ENCODE measurements around the gene DCBLD1.

GRCh38 chr6:117446861-117447260 lies 35.6 kb upstream of the DCBLD1 start:
- TF ChIP-seq, protein P1, sequence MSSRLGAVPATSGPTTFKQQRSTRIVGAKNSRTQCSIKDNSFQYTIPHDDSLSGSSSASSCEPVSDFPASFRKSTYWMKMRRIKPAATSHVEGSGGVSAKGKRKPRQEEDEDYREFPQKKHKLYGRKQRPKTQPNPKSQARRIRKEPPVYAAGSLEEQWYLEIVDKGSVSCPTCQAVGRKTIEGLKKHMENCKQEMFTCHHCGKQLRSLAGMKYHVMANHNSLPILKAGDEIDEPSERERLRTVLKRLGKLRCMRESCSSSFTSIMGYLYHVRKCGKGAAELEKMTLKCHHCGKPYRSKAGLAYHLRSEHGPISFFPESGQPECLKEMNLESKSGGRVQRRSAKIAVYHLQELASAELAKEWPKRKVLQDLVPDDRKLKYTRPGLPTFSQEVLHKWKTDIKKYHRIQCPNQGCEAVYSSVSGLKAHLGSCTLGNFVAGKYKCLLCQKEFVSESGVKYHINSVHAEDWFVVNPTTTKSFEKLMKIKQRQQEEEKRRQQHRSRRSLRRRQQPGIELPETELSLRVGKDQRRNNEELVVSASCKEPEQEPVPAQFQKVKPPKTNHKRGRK (CRISPR knock-in tag; IDR thresholded peaks at IDR 0.05) = no peak
- TF ChIP-seq NFE2L1 (CRISPR knock-in tag; IDR thresholded peaks at IDR 0.05; ENCODE audit: borderline replicate concordance) (no peak), ATF7 (IDR thresholded peaks at IDR 0.05) (no peak), ATF7 (CRISPR knock-in tag; IDR thresholded peaks at IDR 0.05) (no peak), POLR2A (IDR thresholded peaks at IDR 0.05; ENCODE audit: insufficient read depth in 1 of 2, low read depth in 2 of 2, low read length in 2 of 2) (no peak)
